Nephron progenitor cell (in vitro differentiated cells): ENCODE measurements around the gene HMGCS2.

Experiments used
- DNase-seq: peaks from one replicate; pipeline ENCODE4 v3.0.0; 2021
- H3K27ac Mint-ChIP-seq: 2 replicates; pipeline ENCODE4 v1.8.0; 2021; ENCODE audit warnings: mild to moderate bottlenecking, moderate library complexity, mixed read lengths
- H3K27me3 Mint-ChIP-seq: 2 replicates; pipeline ENCODE4 v1.8.0; 2021; ENCODE audit warnings: mild to moderate bottlenecking, low read depth, mixed read lengths; ENCODE audit not compliant: poor library complexity
- H3K36me3 Mint-ChIP-seq: 2 replicates; pipeline ENCODE4 v1.8.0; 2021; ENCODE audit warnings: low read depth, mixed read lengths
- H3K4me1 Mint-ChIP-seq: 2 replicates; pipeline ENCODE4 v1.8.0; 2021; ENCODE audit warnings: mixed read lengths
- H3K4me3 Mint-ChIP-seq: 2 replicates; pipeline ENCODE4 v1.8.0; 2021; ENCODE audit warnings: mild to moderate bottlenecking, moderate library complexity, mixed read lengths
- H3K9me3 Mint-ChIP-seq: 2 replicates; pipeline ENCODE4 v1.8.0; 2021; ENCODE audit warnings: mild to moderate bottlenecking, moderate library complexity, mixed read lengths
- TF ChIP-seq, protein P1 (sequence below): fragments of 200-600 bp; sonication (generic); IDR thresholded peaks from 2 replicates; pipeline ENCODE4 v1.5.0; 2021; ENCODE audit warnings: antibody characterized with exemption

Gene HMGCS2

DNA sequence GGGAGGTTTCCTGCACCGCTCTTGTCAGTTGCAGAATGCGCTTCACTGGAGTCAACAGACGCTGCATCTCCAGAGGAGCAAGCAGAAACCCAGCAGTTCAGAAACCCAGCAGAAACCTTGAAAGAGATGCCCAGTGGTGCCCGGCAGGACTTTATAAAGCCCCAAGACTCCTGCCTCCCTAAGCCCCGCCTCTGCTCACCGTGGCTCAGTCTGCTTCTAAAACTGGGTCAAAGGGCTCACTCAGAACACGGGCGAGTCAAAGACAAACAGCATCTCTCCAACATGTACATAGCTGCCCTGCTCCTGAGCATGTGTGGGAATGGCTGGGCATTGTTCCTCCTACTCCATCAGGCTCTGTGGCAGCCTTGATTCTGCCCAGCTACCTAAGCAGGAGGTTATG lies at the start of gene HMGCS2:
Gene HMGCS2 (minus strand): TSS at position 128 of the 400 bp plus-strand sequence. CDS start 61 bp downstream, at position 67.
- no peak for DNase-seq
- peaks cover 4% of the 10 kb centered on the region for H3K9me3 Mint-ChIP-seq
- H3K36me3 Mint-ChIP-seq: no peaks in the 10 kb centered on the region
- peaks cover 15% of the 10 kb centered on the region for H3K4me1 Mint-ChIP-seq
- no peak within 1 kb of the TSS for H3K27ac Mint-ChIP-seq
- peaks cover 4% of the 10 kb centered on the region for H3K27me3 Mint-ChIP-seq
- no peak within 1 kb of the TSS for H3K4me3 Mint-ChIP-seq
- TF ChIP-seq, protein P1, sequence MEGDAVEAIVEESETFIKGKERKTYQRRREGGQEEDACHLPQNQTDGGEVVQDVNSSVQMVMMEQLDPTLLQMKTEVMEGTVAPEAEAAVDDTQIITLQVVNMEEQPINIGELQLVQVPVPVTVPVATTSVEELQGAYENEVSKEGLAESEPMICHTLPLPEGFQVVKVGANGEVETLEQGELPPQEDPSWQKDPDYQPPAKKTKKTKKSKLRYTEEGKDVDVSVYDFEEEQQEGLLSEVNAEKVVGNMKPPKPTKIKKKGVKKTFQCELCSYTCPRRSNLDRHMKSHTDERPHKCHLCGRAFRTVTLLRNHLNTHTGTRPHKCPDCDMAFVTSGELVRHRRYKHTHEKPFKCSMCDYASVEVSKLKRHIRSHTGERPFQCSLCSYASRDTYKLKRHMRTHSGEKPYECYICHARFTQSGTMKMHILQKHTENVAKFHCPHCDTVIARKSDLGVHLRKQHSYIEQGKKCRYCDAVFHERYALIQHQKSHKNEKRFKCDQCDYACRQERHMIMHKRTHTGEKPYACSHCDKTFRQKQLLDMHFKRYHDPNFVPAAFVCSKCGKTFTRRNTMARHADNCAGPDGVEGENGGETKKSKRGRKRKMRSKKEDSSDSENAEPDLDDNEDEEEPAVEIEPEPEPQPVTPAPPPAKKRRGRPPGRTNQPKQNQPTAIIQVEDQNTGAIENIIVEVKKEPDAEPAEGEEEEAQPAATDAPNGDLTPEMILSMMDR: no peak

DNA sequence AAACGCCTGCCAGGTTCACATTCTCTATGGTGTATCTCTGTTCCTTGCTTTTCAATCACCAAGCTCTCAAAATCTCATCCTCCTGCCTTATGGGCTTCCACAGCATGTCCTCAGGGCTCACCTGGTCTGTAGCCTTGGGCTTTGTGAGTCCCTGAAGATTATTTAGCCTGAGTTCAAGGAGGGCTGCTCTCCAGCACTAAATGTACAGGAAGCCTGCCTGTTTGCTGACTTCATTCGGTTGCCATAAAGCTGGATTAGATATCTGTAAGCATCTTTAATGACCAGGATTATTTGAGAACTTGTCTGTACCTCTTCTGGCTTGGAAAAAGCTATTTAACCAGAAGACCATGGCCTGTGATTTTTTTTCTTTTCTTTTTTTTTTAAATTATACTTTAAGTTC lies 49.5 kb upstream of the HMGCS2 start:
- H3K27ac Mint-ChIP-seq: no peak overlapping the region
- H3K36me3 Mint-ChIP-seq: no peaks in the 10 kb centered on the region
- TF ChIP-seq, protein P1: no peak
- no peaks in the 10 kb centered on the region for H3K4me1 Mint-ChIP-seq
- no peaks in the 10 kb centered on the region for H3K9me3 Mint-ChIP-seq
- no peak for DNase-seq
- no peak overlapping the region for H3K4me3 Mint-ChIP-seq
- peaks cover 12% of the 10 kb centered on the region for H3K27me3 Mint-ChIP-seq

DNA sequence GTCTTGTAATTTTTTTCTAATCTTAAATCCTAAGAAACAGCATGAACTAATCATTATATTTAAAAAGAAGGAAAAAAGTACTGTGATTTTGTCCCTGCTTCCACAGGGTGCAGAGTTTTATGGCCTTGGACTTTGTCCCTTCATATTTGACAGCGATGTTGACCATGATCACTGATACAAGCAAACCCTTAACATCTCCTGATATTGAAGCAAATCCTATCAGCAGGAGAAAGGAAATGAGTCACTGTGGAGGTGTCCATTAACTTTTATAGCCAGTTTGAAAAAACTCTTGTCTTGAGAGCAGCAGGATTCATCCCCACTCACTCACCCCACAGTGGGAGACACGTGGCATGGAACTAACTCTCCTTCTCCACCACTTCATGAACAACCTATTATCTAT lies 47.7 kb upstream of the HMGCS2 start:
- Mint-ChIP-seq H3K36me3 (no peaks in the 10 kb centered on the region), H3K9me3 (no peaks in the 10 kb centered on the region), H3K4me1 (no peaks in the 10 kb centered on the region), H3K4me3 (no peak overlapping the region), H3K27me3 (peaks cover 9% of the 10 kb centered on the region), H3K27ac (no peak overlapping the region)
- DNase-seq: no peak
- TF ChIP-seq, protein P1: no peak

DNA sequence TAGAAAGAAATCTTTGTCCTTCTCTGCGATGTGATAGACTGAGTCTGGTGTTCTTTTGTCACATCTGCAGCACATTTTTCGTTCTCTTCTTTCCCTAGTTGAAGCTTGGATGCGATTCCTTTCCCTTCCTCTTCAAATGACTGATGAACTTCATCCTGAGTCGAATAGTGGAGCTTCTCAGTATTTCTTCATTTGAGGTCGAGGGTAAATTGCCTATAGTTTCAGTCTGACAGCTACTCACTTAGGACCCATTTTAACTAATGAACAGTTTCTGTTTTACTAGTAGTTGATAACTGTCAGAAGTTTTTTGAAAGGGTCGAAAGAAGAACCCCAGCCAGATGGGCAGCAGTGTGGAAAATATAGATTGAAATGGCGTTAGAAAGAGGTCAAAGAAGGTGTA lies 47.2 kb upstream of the HMGCS2 start:
- no peaks in the 10 kb centered on the region for H3K9me3 Mint-ChIP-seq
- peaks cover 9% of the 10 kb centered on the region for H3K27me3 Mint-ChIP-seq
- H3K27ac Mint-ChIP-seq: no peak overlapping the region
- DNase-seq: no peak
- H3K36me3 Mint-ChIP-seq: no peaks in the 10 kb centered on the region
- TF ChIP-seq, protein P1: no peak
- no peak overlapping the region for H3K4me3 Mint-ChIP-seq
- H3K4me1 Mint-ChIP-seq: no peaks in the 10 kb centered on the region

DNA sequence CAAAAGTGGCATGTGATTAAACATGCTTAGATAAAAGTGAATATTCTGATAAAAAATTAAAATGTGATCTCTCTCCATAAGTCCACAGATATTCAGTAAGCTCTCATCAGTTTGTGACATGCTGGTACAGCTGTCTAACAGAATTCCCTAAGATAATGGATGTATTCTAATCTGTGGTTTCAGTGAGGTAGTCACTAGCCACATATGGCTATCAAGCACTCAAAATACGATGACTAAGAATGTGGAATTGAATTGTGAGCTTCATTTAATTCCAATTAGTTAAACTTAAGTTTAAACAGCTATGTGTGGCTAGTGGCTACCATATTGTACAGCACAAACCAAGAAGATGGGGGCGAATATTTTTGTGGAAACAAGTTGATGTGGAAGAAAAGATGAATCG lies 46.7 kb upstream of the HMGCS2 start:
- H3K36me3 Mint-ChIP-seq: no peaks in the 10 kb centered on the region
- H3K9me3 Mint-ChIP-seq: no peaks in the 10 kb centered on the region
- H3K4me1 Mint-ChIP-seq: no peaks in the 10 kb centered on the region
- no peak overlapping the region for H3K27ac Mint-ChIP-seq
- no peak for DNase-seq
- peaks cover 9% of the 10 kb centered on the region for H3K27me3 Mint-ChIP-seq
- no peak overlapping the region for H3K4me3 Mint-ChIP-seq
- TF ChIP-seq, protein P1: no peak

DNA sequence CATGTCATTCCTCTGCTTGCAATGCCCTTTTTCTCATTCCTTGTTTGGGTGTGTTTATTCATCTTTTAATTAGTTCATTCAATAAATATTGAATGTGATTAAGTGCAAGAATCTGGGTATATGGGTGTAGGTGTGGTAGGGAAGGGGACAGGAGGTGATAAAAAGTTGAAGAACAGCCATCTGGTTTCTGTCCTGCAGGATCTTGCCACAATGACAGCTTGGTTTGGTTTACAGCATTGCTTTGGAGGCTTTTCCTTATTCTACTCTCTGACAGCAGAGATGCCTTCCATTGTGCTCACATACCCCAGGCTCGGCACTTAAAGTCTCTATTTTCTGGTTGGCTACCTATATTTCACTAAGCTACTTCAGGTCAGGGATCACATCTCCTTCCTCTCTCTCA lies 45.6 kb upstream of the HMGCS2 start:
- Mint-ChIP-seq H3K27ac (no peak overlapping the region), H3K9me3 (no peaks in the 10 kb centered on the region), H3K4me3 (no peak overlapping the region), H3K4me1 (no peaks in the 10 kb centered on the region), H3K36me3 (no peaks in the 10 kb centered on the region), H3K27me3 (peaks cover 9% of the 10 kb centered on the region)
- DNase-seq: no peak
- TF ChIP-seq, protein P1: no peak
